Left lung (tissue), 4 donors: Measurements from ENCODE around the gene LASP1NB.
A peak's percentile ranks its signal among the peaks of the same experiment; 100 is the strongest.

ENCODE experiments used
- ATAC-seq: fragments of 200-7000 bp; cut with Tn5 transposase; one replicate; pipeline ENCODE4 v1.9.1; 2020; ENCODE audit warnings: moderate library complexity
- DNase-seq, 4 donors: peaks; one replicate each; pipeline ENCODE4 v3.0.0-alpha.2; 2013 to 2020
- H3K27ac ChIP-seq, 2 donors: fragments of 200-600 bp; sonication (generic) in 1 of 2; one replicate each; pipeline versions ENCODE4 v1.5.0 to v1.8.0; 2020 to 2021
- H3K27me3 ChIP-seq, 2 donors: fragments of 200-600 bp; sonication (generic) in 1 of 2; one replicate each; pipeline versions ENCODE4 v1.5.0 to v1.8.0; 2020 to 2021
- H3K36me3 ChIP-seq, 2 donors: fragments of 200-600 bp; sonication (generic) in 1 of 2; one replicate each; pipeline versions ENCODE4 v1.5.0 to v1.8.0; 2020 to 2021
- H3K4me1 ChIP-seq, 2 donors: fragments of 200-600 bp; one replicate each; pipeline ENCODE4 v1.8.0; 2021
- H3K4me3 ChIP-seq, 2 donors: fragments of 200-600 bp; sonication (generic) in 1 of 2; one replicate each; pipeline versions ENCODE4 v1.5.0 to v1.8.0; 2020 to 2021; ENCODE audit warnings: mild to moderate bottlenecking in 1 of 2
- H3K9me3 ChIP-seq, 2 donors: fragments of 200-600 bp; sonication (generic) in 1 of 2; one replicate each; pipeline versions ENCODE4 v1.5.0 to v1.8.0; 2020 to 2021
- CTCF ChIP-seq, 2 donors: fragments of 200-600 bp; sonication (generic) in 1 of 2; IDR thresholded peaks; one replicate each; pipeline versions ENCODE4 v1.5.0 to v1.8.0; 2021; ENCODE audit warnings: antibody characterized with exemption in 2 of 2
- intact Hi-C, 2 donors: fragments of 100-400 bp; cut with DNase I; formaldehyde crosslinking; loops; one replicate each; pipeline versions ENCODE4 v1.11.2 to v1.14.2; 2022
- donor health status: DM: no; HTN: yes; CAD: no.
- donor health status: DM: no; HTN: no; CAD: no.

The LASP1NB gene

GRCh38 chr17:38916771-38917170 is 8.6 kb upstream of the LASP1NB start:
- no peaks in the 10 kb centered on the region for H3K9me3 ChIP-seq
- H3K4me1 ChIP-seq = peaks cover 5 to 29% of the 10 kb centered on the region in 2 donors
- no peak for ATAC-seq
- intact Hi-C loops = no loop called here
- no peak overlapping the region for H3K4me3 ChIP-seq
- no peaks in the 10 kb centered on the region for H3K27me3 ChIP-seq
- no peak for TF ChIP-seq CTCF (IDR thresholded peaks at IDR 0.05)
- peak overlapping the region in 1 of 2 donors; percentile 5 for H3K27ac ChIP-seq
- DNase-seq = no peak
- peaks cover 0 to 91% of the 10 kb centered on the region in 2 donors for H3K36me3 ChIP-seq

GRCh38 chr17:38917259-38917658 is 8.2 kb upstream of the LASP1NB start:
- no peak for TF ChIP-seq CTCF (IDR thresholded peaks at IDR 0.05)
- H3K4me3 ChIP-seq = no peak overlapping the region
- H3K9me3 ChIP-seq = no peaks in the 10 kb centered on the region
- intact Hi-C loops = no loop called here
- ATAC-seq (no peak), DNase-seq (no peak)
- peak overlapping the region in 1 of 2 donors; percentile 5 for H3K27ac ChIP-seq
- H3K36me3 ChIP-seq = peaks cover 0 to 86% of the 10 kb centered on the region in 2 donors
- H3K4me1 ChIP-seq = peaks cover 4 to 33% of the 10 kb centered on the region in 2 donors
- H3K27me3 ChIP-seq = no peaks in the 10 kb centered on the region

- DNase-seq = no peak
- H3K27me3 ChIP-seq = no peaks in the 10 kb centered on the region
- peaks cover 0 to 76% of the 10 kb centered on the region in 2 donors for H3K36me3 ChIP-seq
- ATAC-seq = no peak
- no peak for TF ChIP-seq CTCF (IDR thresholded peaks at IDR 0.05)
- no peak overlapping the region for H3K4me3 ChIP-seq
- H3K27ac ChIP-seq = no peak overlapping the region
- no peaks in the 10 kb centered on the region for H3K9me3 ChIP-seq
- intact Hi-C loops = no loop called here
- peaks cover 5 to 33% of the 10 kb centered on the region in 2 donors for H3K4me1 ChIP-seq
These were observed 7.1 kb upstream of the LASP1NB start for GRCh38 chr17:38918129-38918913.

- Histone ChIP-seq H3K4me1 (peaks cover 5 to 38% of the 10 kb centered on the region in 2 donors), H3K27ac (no peak overlapping the region), H3K4me3 (no peak overlapping the region), H3K36me3 (peaks cover 0 to 70% of the 10 kb centered on the region in 2 donors), H3K9me3 (no peaks in the 10 kb centered on the region), H3K27me3 (no peaks in the 10 kb centered on the region)
- ATAC-seq (no peak), DNase-seq (no peak)
- intact Hi-C loops = no loop called here
- no peak for TF ChIP-seq CTCF (IDR thresholded peaks at IDR 0.05)
These were observed 6.5 kb upstream of the LASP1NB start for GRCh38 chr17:38918916-38919315.

GRCh38 chr17:38919316-38920078 is 5.9 kb upstream of the LASP1NB start:
- intact Hi-C loops = no loop called here
- no peak for TF ChIP-seq CTCF (IDR thresholded peaks at IDR 0.05)
- ATAC-seq (no peak), DNase-seq (no peak)
- H3K9me3 ChIP-seq = no peaks in the 10 kb centered on the region
- peaks cover 0 to 64% of the 10 kb centered on the region in 2 donors for H3K36me3 ChIP-seq
- H3K4me1 ChIP-seq = peaks cover 5 to 42% of the 10 kb centered on the region in 2 donors
- no peak overlapping the region for H3K4me3 ChIP-seq
- no peaks in the 10 kb centered on the region for H3K27me3 ChIP-seq
- H3K27ac ChIP-seq = no peak overlapping the region
